Midbrain (tissue), 1 donor: Measurements from ENCODE around the gene ARHGEF10L.
A peak's percentile ranks its signal among the peaks of the same experiment; 100 is the strongest.
"Not testable (repeated sequence)": the region's sequence is repeated elsewhere in the genome, so short reads cannot be mapped to it uniquely, and the experiment has no call there.

Source experiments
- DNase-seq: peaks from one replicate; lab custom pipeline; 2025; lab: John Stamatoyannopoulos, UW

ARHGEF10L gene, protein sequence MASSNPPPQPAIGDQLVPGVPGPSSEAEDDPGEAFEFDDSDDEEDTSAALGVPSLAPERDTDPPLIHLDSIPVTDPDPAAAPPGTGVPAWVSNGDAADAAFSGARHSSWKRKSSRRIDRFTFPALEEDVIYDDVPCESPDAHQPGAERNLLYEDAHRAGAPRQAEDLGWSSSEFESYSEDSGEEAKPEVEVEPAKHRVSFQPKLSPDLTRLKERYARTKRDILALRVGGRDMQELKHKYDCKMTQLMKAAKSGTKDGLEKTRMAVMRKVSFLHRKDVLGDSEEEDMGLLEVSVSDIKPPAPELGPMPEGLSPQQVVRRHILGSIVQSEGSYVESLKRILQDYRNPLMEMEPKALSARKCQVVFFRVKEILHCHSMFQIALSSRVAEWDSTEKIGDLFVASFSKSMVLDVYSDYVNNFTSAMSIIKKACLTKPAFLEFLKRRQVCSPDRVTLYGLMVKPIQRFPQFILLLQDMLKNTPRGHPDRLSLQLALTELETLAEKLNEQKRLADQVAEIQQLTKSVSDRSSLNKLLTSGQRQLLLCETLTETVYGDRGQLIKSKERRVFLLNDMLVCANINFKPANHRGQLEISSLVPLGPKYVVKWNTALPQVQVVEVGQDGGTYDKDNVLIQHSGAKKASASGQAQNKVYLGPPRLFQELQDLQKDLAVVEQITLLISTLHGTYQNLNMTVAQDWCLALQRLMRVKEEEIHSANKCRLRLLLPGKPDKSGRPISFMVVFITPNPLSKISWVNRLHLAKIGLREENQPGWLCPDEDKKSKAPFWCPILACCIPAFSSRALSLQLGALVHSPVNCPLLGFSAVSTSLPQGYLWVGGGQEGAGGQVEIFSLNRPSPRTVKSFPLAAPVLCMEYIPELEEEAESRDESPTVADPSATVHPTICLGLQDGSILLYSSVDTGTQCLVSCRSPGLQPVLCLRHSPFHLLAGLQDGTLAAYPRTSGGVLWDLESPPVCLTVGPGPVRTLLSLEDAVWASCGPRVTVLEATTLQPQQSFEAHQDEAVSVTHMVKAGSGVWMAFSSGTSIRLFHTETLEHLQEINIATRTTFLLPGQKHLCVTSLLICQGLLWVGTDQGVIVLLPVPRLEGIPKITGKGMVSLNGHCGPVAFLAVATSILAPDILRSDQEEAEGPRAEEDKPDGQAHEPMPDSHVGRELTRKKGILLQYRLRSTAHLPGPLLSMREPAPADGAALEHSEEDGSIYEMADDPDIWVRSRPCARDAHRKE (N-terminal part only)

DNA sequence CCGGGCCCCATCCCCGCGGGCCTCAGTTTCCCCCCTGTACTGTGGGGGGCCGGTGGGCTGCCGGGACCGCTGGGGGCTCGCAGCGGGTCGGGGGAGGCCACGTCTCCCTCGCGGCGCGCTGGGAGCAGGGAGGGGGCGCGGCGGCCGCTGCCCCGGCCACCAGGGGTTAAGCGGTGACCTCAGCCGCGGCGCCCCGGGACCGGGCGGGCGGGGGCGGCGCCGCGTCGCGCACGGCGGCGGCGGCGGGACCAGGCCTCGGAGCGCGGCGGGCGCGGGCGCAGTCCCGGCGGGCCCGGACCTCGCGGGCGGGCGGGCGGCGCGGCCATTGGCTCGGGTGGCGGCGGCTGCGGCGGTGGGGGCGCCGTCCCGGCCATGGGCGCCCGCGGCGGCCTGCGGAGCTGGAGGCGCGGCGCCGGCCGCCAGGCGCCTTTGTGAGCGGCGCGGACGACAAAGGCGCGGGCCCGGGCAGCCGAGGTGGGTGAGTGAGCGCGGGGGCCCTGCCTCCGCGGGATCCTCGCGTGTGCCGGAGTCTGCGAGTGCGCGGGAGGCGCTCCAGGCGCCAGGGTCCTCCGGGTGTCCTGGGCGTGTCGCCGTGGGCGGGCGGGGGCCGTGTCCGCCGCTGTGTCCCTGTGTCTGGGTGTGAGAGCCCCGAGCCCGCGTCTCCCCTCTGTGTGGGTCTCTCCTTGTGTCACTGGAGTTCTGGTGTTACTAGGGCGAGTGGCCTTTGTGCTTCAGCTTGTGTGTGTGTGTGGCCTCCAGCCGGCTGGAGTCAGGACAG lies at the start of gene ARHGEF10L:
TSS of gene ARHGEF10L (plus strand) at position 222 of the 778 bp plus-strand sequence. CDS start 40,898 bp downstream, outside the sequence.
- DNase-seq = peak; percentile 26

DNA sequence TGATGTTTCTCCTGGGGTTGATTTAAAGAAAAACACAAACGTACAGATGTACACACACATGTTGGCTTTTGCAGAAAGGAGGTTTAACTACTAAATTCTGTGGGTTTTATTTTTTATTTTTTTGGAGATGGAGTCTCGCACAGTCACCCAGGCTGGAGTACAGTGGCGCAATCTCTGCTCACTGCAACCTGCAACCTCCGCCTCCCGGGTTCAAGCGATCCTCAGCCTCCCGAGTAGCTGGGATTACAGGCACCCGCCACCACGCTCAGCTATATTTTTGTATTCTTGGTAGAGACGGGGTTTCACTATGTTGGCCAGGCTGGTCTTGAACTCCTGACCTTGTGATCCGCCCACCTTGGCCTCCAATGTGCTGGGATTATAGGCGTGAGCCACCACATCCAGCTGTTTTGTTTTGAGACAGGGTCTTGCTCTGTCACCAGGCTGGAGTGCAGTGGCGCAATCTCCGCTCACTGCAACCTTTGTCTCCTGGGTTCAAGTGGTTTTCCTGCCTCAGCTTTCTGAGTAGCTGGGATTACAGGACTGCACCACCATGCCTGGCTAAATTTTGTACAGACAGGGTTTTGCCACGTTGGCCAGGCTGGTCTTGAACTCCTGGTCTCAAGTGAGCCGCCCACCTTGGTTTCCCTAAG lies 49.6 kb upstream of the ARHGEF10L start:
- DNase-seq = not testable (repeated sequence)

DNA sequence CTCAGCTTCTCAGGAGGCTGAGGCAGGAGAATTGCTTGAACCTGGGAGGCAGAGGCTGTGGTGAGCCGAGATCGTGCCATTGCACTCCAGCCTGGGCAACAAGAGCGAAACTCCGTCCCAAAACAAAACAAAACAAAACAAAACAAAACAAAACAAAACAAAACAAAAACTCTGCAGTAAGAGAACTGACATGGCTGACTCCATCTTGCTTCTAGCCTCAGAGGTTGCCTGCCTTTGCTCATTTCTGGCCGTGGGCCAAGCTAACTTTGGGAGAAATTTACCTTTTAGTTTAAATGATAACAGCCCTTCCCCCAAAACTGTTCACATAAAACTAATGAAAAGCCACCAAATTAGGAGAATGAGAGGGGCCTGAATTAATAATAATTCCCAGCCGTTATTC lies 48.8 kb upstream of the ARHGEF10L start:
- not testable (repeated sequence) for DNase-seq

DNA sequence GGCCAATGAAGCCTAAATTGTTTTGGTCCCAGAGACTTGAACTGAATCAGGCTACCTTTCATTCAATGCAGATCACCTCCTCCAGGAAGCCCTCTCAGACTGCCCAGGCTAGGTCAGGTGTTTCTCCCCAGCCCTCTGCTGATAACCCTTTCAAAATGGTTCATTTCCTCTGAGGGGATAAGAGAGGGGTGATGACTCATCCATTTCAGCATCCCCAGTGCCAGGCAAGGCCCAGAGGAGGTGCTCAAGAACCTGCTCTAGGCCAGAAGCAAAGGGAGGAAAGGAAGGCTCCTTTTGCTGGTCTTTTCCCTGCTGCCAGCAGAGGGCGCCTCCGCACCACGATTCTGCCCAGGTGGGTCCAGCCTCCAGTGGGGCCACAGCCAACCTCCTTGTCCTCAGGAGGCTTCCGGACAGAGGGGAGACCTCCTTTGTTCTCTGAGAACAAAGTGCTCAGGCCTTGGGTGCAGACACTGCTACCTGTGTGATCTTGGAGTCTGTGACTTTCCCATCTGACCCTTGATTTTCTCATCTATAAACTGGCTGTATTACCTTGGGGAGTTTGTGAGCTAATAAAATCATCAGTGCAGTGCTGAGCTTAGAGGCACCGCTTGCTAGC lies 45.3 kb upstream of the ARHGEF10L start:
- peak; percentile 39 for DNase-seq

DNA sequence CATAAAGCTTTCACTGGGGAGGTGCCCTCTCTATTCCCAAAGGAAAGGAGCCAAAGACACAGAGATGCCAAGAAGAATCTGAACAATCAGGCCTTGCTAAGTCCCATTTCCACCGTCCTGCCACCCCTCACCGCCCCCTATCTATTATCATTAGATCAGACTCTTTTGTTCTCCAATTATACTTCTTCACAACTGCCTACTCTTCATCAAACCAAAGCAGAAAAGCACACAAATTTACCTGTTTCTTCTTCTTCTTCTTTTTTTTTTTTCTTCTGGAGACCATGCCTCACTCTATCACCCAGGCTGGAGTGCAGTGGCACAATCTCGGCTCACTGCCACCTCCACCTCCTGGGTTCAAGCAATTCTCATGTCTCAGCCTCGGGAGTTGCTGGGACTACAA lies 43.1 kb upstream of the ARHGEF10L start:
- no peak for DNase-seq

DNA sequence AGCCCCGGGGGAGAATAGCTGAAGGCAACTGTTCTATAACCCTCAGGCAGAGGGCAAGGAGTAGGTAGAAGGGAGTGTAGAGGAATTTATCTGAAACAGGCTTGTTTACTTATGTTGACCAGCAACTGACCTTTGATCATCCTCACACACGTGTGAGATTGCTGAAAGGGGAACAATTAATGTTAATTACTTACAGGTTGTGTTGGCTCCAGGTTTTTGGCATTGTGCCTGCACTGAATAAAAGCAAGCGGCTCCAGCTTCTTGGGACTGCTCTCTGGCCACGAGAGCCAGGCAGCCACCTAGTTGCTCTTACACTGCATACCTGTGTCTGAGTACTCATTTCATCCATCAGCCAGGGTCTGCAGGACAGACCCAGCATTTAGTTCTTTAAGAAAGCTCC lies 41.3 kb upstream of the ARHGEF10L start:
- DNase-seq = no peak

DNA sequence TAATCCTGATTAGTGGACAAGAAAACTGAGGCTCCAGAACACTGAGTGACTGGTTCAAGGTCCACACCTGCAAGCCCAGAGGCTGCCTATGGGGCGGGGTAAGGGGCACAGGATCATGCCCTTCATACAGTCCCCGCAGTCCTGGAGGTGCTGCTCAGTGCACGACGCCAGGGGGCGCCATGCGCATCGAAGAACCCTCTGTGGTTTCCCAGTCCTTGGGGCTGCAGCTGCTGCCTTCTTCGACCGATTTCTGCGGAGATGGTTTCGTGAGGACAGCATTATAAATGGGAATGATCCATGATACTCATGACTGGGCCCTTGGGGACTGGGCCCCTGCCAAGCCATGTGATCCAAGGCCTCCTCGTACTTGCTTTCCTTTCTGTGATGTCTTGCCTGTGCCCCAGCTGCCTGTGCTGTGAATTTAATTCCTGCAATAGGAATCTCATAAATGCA lies 37.1 kb upstream of the ARHGEF10L start:
- DNase-seq = peak; percentile 78

DNA sequence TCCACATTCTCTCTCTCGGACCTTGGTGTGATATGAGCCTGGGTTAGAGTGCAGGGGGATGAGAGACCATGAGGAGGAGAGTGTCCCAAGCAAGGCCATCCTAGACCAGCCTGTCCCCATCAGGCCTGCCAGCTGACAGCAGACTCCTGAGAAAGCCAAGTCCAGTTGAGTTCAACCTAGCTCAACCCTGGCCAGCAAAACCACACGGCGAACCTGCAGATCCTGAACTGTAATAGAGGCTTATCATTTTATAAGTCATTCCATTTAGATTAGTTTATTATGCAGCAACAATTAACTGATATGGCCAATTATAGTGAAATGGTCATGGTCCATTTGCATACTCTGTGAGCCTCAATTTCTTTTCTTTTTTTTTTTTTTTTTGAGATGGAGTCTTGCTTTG lies 36.4 kb upstream of the ARHGEF10L start:
- no peak for DNase-seq

DNA sequence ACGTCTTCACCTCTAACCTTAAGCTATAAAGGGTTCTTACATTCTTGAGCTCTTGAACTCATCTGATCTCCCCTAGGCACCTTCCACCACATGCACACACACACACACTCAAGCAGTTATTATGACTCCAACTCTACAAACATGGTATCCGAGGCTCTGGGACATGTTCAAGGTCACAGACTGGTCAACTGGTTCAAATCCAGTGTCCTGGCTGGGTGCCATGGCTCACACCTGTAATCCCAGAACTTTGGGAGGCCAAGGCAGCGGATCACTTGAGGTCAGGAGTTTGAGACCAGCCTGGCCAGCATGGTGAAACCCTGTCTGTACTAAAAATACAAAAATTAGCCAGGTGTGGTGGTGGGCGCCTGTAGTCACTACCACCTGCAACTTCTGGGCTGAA lies 32.3 kb upstream of the ARHGEF10L start:
- DNase-seq = not testable (repeated sequence)

DNA sequence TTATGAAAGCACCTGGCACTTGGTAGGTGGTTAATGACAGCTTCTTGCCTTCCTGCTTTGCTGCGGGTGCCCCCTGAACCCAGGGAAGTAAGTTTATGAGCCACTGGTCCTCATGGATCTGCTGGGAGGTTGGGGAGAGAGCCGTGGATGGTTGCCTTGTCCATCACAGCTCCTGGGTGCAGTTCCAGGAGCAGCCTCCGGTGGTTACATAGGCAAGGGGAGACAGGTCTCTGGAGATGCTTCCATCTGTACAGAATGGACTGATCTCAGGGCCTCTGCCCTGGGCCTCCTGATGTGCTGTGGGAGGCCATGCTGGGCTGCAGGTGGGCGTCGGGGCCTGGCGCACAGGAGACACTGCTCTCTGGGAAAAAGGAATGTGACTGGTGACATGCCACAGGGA lies 31.6 kb upstream of the ARHGEF10L start:
- DNase-seq = no peak

DNA sequence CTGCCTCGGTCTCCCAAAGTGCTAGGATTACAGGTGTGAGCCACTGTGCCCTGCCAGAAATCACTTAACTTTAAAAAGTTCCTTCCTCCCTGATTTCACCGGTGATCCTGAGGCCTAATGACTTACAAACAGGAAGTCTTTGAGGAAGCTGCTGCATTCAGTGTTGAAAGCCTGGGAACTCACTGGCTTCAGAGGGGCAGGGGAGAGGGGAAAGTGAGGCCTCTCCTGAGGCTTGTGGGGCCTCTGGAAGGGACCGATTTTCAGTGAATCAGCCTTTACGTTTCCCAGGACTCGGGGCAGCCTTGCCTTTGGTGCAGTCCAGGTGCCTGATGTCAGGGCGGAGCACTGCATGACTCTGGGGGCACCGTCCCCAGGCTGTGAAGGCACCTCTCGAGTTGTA lies 30.1 kb upstream of the ARHGEF10L start:
- DNase-seq = peak; percentile 1

DNA sequence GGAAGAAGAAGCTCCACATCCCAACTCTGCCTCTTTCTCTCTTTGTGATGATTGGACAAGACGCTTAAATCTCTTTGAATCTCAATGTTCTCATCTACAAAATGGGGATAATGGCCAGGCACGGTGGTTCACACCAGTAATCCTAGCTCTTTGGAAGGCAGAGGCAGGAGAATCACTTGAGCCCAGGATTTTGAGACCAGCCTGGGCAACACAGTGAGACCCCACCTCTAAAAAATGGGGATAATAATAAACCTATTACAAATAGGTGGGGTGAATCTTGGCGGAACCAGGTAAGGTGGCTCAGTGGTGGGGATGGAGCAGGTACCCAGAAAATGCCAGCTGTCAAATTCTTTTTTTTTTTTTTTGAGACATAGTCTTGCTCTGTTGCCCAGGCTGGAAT lies 29.4 kb upstream of the ARHGEF10L start:
- no peak for DNase-seq

DNA sequence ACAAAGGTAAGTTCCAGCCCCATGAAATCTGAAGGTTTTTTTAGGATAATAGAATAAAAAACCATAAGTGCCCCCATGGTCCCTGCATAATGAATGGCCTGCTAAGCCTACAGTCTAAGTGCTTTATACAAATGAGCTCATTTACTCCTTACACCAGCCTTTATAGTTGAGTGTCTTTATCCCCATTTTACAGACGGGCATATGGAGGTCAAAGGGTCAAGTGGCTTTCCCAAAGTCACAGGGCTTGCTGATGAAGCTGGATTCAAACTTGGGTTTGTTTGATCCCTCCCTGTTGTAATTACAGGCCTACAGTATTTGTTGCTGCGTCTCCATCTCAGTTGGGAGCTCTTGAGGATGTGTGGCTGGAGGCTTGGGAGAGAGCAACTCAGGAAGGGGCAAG lies 28.3 kb upstream of the ARHGEF10L start:
- no peak for DNase-seq

DNA sequence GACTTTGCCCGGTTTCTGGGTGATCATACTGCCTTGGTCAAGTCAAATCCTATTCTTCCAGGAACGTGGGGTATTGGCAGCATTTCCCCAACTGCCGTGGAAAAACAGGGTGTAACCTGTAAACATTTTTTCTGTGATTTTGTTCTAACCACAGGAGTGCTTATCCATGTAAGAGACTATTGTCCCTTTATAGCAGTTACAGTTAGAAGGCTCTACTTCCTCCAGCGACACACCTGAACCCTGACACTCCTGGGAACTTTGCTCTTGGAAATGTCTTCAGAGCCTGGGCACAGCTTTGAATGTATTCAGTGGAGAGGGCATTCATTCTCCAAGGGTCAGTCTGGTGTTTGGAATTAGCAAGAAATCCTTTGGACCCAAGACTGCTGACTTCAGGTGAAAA lies 26.4 kb upstream of the ARHGEF10L start:
- DNase-seq = no peak

DNA sequence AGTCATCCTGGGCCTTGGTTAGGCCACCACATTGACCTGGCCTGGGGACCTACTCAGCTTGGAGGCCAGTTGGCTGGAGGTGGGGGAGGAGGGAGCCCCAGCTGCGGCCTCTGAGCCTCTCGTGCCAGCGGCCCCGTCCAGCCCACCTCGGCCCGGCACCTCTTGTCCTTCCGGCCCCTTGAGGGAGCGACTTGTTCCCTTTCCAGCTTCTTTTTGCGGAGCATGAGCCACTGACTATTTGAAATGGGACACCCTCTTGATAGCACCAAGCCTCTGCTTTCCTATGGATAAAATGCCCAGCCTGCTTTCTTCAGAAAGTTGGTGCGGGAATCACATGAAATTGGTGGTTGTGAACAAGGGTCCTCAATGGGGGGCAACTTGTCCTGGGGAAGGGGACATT lies 24.7 kb upstream of the ARHGEF10L start:
- DNase-seq = no peak

DNA sequence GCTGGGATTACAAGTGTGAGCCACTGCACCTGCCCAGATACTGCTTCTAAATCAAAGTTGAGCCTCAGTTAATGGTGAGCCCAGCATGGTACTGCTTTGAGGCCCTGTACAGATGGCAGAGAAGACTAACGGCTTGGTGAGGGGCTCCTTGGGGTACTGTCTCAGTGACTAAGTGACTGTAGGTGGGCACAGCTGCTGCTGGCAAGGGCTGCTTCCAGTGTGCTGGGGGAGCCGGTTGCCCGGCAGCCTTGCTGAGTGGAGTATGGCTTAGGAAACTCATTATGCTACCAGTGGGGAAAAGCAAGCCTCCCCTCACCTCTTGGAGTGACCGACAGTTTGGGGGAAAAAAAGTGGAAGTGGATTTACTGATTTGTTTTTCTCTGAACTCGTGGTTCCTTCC lies 23.6 kb upstream of the ARHGEF10L start:
- no peak for DNase-seq

DNA sequence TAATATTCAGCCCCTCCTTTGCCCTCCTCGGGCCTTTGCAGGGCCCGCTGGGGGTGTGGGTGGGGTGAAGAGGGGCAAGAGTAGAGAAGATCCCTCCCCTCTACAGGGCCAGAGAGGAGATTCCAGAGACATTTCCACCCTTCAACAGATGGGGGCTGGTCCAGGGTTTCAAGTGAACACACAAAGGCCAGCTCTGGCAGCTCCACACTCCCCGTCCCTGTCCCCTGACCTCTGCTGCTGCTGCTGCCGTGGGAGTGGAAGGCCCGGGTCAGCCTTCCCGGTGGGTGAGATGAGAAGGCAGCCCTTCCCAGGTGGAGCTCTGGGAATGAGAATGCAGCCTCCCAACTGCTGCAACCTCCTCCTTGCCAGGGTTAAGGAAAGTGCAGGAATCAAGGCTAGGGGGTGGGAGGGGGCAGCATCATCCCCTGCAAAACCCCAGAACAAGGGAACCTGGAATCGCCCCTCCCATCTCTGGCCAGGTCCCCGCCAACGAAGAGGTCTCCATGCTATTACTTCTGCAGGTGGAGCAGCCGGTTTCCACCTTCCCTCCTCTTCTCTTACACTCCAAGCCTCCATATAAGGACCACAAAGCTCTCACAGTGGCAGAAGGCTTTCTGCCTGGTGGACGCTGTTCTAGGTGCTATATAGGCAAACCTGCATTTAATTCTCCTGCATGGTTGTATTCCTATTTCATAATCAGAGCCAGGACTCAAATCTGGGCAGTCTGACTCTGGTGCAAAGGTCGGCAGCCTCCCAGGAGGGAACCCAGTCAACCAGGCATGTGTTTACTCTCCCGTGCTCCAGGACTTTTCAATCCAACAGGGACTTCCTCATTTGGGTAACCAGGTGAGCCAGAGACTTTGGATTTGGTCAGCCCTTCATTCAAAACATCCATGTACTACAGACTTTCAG lies 22.9 kb upstream of the ARHGEF10L start:
- DNase-seq = no peak

DNA sequence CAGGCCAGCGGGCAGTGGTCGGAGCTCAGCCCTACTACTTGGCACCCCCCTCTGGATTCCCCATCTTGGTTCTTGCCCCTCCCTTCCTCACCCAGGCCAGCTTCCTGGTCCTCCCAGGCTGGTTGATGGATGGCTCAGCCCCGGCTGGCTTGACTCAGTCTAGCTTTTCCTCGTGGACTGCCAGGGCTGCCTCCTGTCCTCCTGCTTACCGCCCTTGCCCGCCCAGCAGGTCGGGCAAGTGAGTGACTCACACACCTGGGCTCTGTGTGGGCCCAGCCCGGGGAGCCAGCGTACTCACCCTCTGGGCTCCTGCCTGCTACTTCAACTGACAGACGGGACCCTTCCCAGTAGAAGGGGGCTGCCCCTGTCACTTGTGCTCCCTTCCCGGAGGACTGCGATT lies 19.5 kb upstream of the ARHGEF10L start:
- DNase-seq = no peak
